KMS-11 (cell line): ENCODE measurements around the gene BRD2.

Experiments
- H2AFZ ChIP-seq: fragments of 200-600 bp; sonication (generic); 2 replicates; pipeline ENCODE4 v1.6.1; 2016; ENCODE audit warnings: antibody characterized with exemption, mixed run types, low read depth
- H3K27ac ChIP-seq: fragments of 200-600 bp; sonication (generic); 2 replicates; pipeline ENCODE4 v1.6.1; 2016; ENCODE audit warnings: mild to moderate bottlenecking, mixed run types
- H3K27me3 ChIP-seq: fragments of 200-600 bp; sonication (generic); 2 replicates; pipeline ENCODE4 v1.6.1; 2017; ENCODE audit warnings: mild to moderate bottlenecking, low read depth, mixed run types, moderate library complexity; ENCODE audit not compliant: insufficient read depth
- H3K36me3 ChIP-seq: fragments of 200-600 bp; sonication (generic); 2 replicates; pipeline ENCODE4 v1.6.1; 2017; ENCODE audit warnings: mild to moderate bottlenecking, mixed run types; ENCODE audit not compliant: insufficient read depth
- H3K4me1 ChIP-seq: fragments of 200-600 bp; sonication (generic); 2 replicates; pipeline ENCODE4 v1.6.1; 2016; ENCODE audit warnings: mild to moderate bottlenecking, low read depth, mixed run types; ENCODE audit not compliant: poor library complexity, severe bottlenecking
- H3K4me2 ChIP-seq: fragments of 200-600 bp; sonication (generic); 2 replicates; pipeline ENCODE4 v1.7.0; 2016; ENCODE audit warnings: mild to moderate bottlenecking, mixed run types
- H3K4me3 ChIP-seq: fragments of 200-600 bp; sonication (generic); IDR thresholded peaks from 2 replicates; pipeline ENCODE4 v1.6.1; 2017; ENCODE audit warnings: low read depth, low read length, mixed read lengths; ENCODE audit not compliant: insufficient read depth
- H3K79me2 ChIP-seq: fragments of 200-600 bp; sonication (generic); 2 replicates; pipeline ENCODE4 v1.6.1; 2016; ENCODE audit warnings: low read depth, mixed run types; ENCODE audit not compliant: insufficient read depth
- H3K9ac ChIP-seq: fragments of 200-600 bp; sonication (generic); 2 replicates; pipeline ENCODE4 v1.6.1; 2016; ENCODE audit warnings: mild to moderate bottlenecking, mixed run types
- H4K20me1 ChIP-seq: fragments of 200-600 bp; sonication (generic); 2 replicates; pipeline ENCODE4 v1.6.1; 2016; ENCODE audit warnings: mild to moderate bottlenecking, mixed run types; ENCODE audit not compliant: insufficient read depth
- CTCF ChIP-seq: fragments of 200-600 bp; sonication (generic); conservative IDR thresholded peaks from 2 replicates; pipeline ENCODE4 v1.6.1; 2017; ENCODE audit warnings: low read depth, mild to moderate bottlenecking, antibody characterized with exemption, low read length, moderate library complexity, mixed read lengths

BRD2 gene

GRCh38 chr6:32979720-32980487, 11.5 kb downstream of the BRD2 start:
- Histone ChIP-seq H3K27me3 (no peaks in the 10 kb centered on the region), H3K4me3 (no peak overlapping the region), H3K4me1 (peaks cover 30% of the 10 kb centered on the region), H3K36me3 (peaks cover 42% of the 10 kb centered on the region; the same call in 1 of the 2 replicates), H3K9ac (no peak overlapping the region), H2AFZ (no peak overlapping the region), H3K79me2 (peaks cover 47% of the 10 kb centered on the region), H4K20me1 (peaks cover 52% of the 10 kb centered on the region), H3K27ac (peak overlapping the region; percentile 3; the same call in 1 of the 2 replicates), H3K4me2 (no peak overlapping the region)
- TF ChIP-seq CTCF: no peak

- Histone ChIP-seq H2AFZ (no peak overlapping the region), H3K27ac (no peak overlapping the region), H3K9ac (no peak overlapping the region), H3K4me3 (no peak overlapping the region), H4K20me1 (peaks cover 46% of the 10 kb centered on the region), H3K4me1 (peaks cover 23% of the 10 kb centered on the region), H3K27me3 (no peaks in the 10 kb centered on the region), H3K4me2 (no peak overlapping the region), H3K79me2 (peaks cover 40% of the 10 kb centered on the region), H3K36me3 (peaks cover 36% of the 10 kb centered on the region; the same call in 1 of the 2 replicates)
- TF ChIP-seq CTCF: no peak
These were observed 12.2 kb downstream of the BRD2 start for GRCh38 chr6:32980488-32981038.

- TF ChIP-seq CTCF: no peak
- H4K20me1 ChIP-seq: peaks cover 31% of the 10 kb centered on the region
These were observed 13.8 kb downstream of the BRD2 start for GRCh38 chr6:32982084-32982701.

GRCh38 chr6:32982702-32983492, 14.5 kb downstream of the BRD2 start:
- H3K79me2 ChIP-seq: peaks cover 18% of the 10 kb centered on the region
- no peak overlapping the region for H3K4me3 ChIP-seq
- peaks cover 15% of the 10 kb centered on the region; the same call in 1 of the 2 replicates for H3K36me3 ChIP-seq
- no peak for TF ChIP-seq CTCF
- peaks cover 10% of the 10 kb centered on the region for H3K4me1 ChIP-seq
- H3K27me3 ChIP-seq: no peaks in the 10 kb centered on the region
- peak overlapping the region; percentile 1; the same call in 1 of the 2 replicates for H3K27ac ChIP-seq
- no peak overlapping the region for H3K9ac ChIP-seq
- peaks cover 24% of the 10 kb centered on the region for H4K20me1 ChIP-seq
- no peak overlapping the region for H3K4me2 ChIP-seq
- H2AFZ ChIP-seq: no peak overlapping the region

More at GRCh38 chr6:32982084-32982701, 13.8 kb downstream of the BRD2 start:
- peaks cover 24% of the 10 kb centered on the region for H3K79me2 ChIP-seq
- H3K4me2 ChIP-seq: no peak overlapping the region
- no peak overlapping the region for H3K4me3 ChIP-seq
- peak overlapping the region; percentile 1; the same call in 1 of the 2 replicates for H3K27ac ChIP-seq
- peaks cover 10% of the 10 kb centered on the region for H3K4me1 ChIP-seq
- no peak overlapping the region for H2AFZ ChIP-seq
- no peaks in the 10 kb centered on the region for H3K27me3 ChIP-seq
- no peak overlapping the region for H3K9ac ChIP-seq
- peaks cover 21% of the 10 kb centered on the region; the same call in 1 of the 2 replicates for H3K36me3 ChIP-seq
